Cardiac muscle cell (in vitro differentiated cells and primary cell): ENCODE measurements around the gene FOXB2. TPM values are rescaled to one million over a fixed set of nuclear protein-coding genes. Genes with fewer than 3 reads are reported as not detected.
"Not testable (repeated sequence)": the region's sequence is repeated elsewhere in the genome, so short reads cannot be mapped to it uniquely, and the experiment has no call there.

Experiments
- DNase-seq, 2 donors: peaks; one replicate each; pipeline versions ENCODE4 v3.0.0 to v3.0.0-alpha.2; 2010 to 2017; ENCODE audit warnings: low read depth in 1 of 2, low spot score in 1 of 2
- H3K27ac ChIP-seq: fragments of 200-600 bp; sonication (generic); 2 replicates; pipeline ENCODE4 v1.5.1; 2016
- H3K27me3 ChIP-seq: fragments of 200-600 bp; sonication (generic); 2 replicates; pipeline ENCODE4 v1.6.0; 2016; ENCODE audit warnings: control low read depth
- H3K36me3 ChIP-seq: fragments of 200-600 bp; sonication (generic); 2 replicates; pipeline ENCODE4 v1.5.1; 2016; ENCODE audit warnings: control low read depth
- H3K4me1 ChIP-seq: fragments of 200-600 bp; sonication (generic); 2 replicates; pipeline ENCODE4 v1.8.1; 2017; ENCODE audit warnings: low read depth, mild to moderate bottlenecking, mixed run types
- H3K4me3 ChIP-seq: fragments of 200-600 bp; sonication (generic); 2 replicates; pipeline ENCODE4 v1.5.1; 2016; ENCODE audit warnings: mild to moderate bottlenecking
- H3K9me3 ChIP-seq: fragments of 200-600 bp; sonication (generic); 2 replicates; pipeline ENCODE4 v1.5.1; 2017; ENCODE audit warnings: low read depth, mild to moderate bottlenecking, control low read depth
- polyA plus RNA-seq: library from polyadenylated mRNA; unstranded; fragments of >200 nt; fragmentation: Nextera tagmentation; extraction: Ambion mirVana; gene quantifications from 2 replicates; pipeline ENCODE4 v1.2.1, GENCODE V29; 2016
- total RNA-seq: library from RNA; depleted of rRNA; stranded (reverse); fragments of >200 nt; gene quantifications from 2 replicates; pipeline ENCODE4 v1.2.3, GENCODE V29; 2016
- TF ChIP-seq, protein P1 (sequence below): IDR thresholded peaks from 2 replicates; pipeline ENCODE4 v1.5.1; 2012; ENCODE audit warnings: low read depth, mild to moderate bottlenecking, low read length

FOXB2 gene
- total and polyA plus RNA-seq, 2 experiments from 2014 or later: not detected

DNA sequence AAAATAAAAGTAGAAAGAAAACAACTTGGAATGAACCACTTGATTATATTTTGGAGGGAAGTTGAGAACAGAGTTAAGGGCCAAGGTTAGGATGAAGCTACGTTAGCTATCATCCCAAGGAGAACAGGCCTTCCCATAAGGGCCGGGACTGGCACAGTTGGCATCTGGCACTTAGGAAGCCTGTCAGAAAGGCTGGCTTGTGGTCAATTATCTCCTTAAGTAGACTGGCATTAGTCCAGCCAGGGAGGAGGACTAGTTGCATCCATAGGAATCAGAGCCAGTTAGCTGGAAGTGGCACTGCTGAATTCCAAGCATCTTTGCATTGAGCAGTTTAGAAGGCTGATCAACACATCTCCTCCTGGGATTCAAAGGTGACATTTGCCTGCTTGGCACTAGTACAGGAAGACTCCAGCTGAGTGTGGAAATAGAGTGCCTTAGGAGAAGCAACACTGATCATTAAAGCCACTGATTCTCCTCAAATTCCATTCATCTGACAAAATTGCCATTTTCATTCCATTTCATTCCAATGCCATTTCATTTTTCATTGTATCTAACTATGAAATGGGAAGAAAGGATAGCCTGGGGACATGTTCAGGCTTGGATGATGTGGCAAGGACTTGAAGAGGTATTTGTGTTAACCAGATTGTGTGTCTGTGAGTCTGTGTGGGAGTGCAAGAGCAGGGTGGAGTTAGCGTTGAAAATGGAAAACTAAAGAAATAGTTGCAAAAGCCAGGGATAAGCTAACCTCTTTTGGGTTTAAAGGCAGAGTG is 5.5 kb downstream of the FOXB2 start:
- no peak overlapping the region for H3K27ac ChIP-seq
- H3K9me3 ChIP-seq: no peaks in the 10 kb centered on the region
- no peak for DNase-seq
- H3K27me3 ChIP-seq: peaks cover 65% of the 10 kb centered on the region
- H3K36me3 ChIP-seq: no peaks in the 10 kb centered on the region
- H3K4me3 ChIP-seq: no peak overlapping the region
- no peaks in the 10 kb centered on the region for H3K4me1 ChIP-seq
- TF ChIP-seq, protein P1, sequence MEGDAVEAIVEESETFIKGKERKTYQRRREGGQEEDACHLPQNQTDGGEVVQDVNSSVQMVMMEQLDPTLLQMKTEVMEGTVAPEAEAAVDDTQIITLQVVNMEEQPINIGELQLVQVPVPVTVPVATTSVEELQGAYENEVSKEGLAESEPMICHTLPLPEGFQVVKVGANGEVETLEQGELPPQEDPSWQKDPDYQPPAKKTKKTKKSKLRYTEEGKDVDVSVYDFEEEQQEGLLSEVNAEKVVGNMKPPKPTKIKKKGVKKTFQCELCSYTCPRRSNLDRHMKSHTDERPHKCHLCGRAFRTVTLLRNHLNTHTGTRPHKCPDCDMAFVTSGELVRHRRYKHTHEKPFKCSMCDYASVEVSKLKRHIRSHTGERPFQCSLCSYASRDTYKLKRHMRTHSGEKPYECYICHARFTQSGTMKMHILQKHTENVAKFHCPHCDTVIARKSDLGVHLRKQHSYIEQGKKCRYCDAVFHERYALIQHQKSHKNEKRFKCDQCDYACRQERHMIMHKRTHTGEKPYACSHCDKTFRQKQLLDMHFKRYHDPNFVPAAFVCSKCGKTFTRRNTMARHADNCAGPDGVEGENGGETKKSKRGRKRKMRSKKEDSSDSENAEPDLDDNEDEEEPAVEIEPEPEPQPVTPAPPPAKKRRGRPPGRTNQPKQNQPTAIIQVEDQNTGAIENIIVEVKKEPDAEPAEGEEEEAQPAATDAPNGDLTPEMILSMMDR: no peak

DNA sequence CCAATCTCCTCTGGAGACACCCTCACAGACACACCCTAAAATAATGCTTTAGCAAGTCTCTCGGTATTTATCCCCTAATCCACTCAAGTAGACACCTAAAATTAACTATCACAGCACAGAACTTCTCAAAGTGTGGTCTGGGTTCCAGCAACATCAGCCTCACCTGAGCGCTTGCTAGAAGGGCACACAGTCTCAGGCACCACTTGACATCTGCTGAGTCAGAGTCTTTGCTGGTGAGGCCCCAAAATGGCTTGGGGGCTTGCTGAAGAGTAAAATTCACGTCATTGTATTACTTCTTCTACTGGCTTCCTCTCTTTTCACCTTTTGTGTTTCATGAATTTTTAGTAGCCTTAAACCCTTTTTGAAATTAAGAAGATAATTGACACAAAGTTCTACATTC is 9.0 kb downstream of the FOXB2 start:
- Histone ChIP-seq H3K9me3 (no peaks in the 10 kb centered on the region), H3K27me3 (peaks cover 42% of the 10 kb centered on the region), H3K27ac (no peak overlapping the region), H3K4me3 (no peak overlapping the region), H3K36me3 (no peaks in the 10 kb centered on the region), H3K4me1 (no peaks in the 10 kb centered on the region)
- DNase-seq: no peak
- TF ChIP-seq, protein P1: no peak

DNA sequence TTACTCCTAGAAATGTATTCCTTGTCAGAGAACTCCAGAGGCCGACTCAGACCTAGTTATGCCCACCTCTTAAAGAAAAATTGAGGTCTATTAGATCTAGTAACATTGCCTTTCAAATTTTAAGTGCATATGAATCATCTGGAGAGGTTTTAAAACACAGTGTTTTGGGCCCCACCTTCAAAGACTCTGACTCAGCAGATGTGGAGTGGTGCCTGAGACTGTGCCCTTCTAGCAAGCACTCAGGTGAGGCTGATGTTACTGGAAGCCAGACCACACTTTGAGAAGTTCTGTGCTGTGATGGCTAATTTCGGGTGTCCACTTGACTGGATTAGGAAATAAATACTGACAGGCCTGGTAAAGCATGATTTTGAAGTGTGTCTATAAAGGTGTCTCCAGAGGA is 10.6 kb downstream of the FOXB2 start:
- Histone ChIP-seq H3K36me3 (no peaks in the 10 kb centered on the region), H3K27ac (no peak overlapping the region), H3K4me3 (no peak overlapping the region), H3K4me1 (no peaks in the 10 kb centered on the region), H3K27me3 (peaks cover 31% of the 10 kb centered on the region), H3K9me3 (no peaks in the 10 kb centered on the region)
- TF ChIP-seq, protein P1: no peak
- no peak for DNase-seq

DNA sequence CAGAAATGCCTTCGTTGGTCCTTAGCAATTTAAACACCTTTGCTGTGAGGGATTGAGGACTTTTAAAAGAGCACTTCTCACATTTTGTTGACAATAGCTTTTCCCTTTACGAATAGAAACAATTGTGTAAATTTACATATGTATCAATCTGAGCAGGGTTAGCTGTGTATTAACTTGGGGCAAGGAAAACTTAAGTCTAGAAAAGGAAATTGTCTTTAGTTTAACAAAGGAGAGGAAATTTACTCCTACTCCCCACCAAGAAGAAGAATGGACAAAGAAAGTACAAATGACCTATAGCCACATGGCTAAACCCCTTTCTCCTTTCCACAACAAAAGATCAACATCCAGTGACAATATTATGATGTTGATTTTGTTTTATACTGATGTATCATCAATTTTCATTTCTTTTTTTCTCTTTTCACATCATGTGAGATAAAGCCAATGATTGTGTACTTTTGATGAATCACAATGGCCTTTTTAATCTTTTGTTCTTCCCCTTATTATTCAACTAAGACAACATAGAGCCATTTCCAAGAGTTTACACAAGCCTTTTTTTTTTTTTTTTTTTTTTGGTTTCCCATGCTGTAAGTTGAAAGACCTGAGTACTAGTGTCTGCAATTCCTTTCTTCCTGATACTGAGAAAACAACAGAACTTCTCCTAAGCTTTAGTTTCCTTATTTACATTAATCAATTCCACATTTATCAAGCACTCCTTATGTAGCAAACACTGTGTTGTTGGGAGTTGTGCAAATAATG is 19.0 kb downstream of the FOXB2 start:
- TF ChIP-seq, protein P1: no peak
- no peak for DNase-seq
- Histone ChIP-seq H3K9me3 (no peaks in the 10 kb centered on the region), H3K27me3 (peaks cover 5% of the 10 kb centered on the region), H3K36me3 (no peaks in the 10 kb centered on the region), H3K4me1 (no peaks in the 10 kb centered on the region), H3K27ac (no peak overlapping the region), H3K4me3 (no peak overlapping the region)

DNA sequence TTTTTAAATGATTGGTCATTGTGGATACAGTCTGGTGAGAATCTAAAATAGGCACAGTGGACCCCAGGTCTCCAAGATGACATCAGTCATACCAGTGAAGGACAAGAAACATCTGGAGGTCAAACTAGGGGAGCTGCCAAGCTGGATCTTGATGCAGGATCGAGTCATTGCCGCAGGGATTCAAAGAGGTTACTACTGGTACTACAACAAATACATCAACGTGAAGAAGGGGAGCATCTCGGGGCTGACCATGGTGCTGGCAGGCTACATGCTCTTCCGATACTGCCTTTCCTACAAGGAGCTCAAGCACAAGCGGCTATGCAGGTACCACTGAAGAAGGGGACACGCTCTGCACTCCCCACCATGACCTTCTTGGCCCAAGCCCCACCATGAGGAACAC is 20.9 kb downstream of the FOXB2 start:
- DNase-seq: no peak
- no peaks in the 10 kb centered on the region for H3K4me1 ChIP-seq
- no peaks in the 10 kb centered on the region for H3K27me3 ChIP-seq
- no peak overlapping the region for H3K4me3 ChIP-seq
- H3K27ac ChIP-seq: no peak overlapping the region
- H3K36me3 ChIP-seq: no peaks in the 10 kb centered on the region
- H3K9me3 ChIP-seq: no peaks in the 10 kb centered on the region
- TF ChIP-seq, protein P1: no peak

DNA sequence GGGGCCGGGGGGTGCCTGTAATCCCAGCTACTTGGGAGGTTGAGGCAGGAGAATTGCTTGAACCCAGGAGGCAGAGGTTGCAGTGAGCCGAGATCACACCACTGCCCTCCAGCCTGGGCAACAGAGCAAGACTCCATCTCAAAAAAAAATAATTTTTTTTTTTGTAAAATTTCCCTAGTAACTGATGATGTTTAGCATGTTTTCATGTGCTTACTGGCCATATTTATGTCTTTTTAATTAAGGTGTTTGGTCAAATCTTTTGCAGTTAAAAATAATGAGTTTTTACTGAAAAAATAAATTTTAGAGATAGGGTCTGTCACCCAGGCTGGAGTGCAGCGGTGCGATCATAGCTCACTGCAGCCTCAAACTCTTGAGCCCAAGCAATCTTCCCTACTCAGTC is 24.3 kb downstream of the FOXB2 start:
- H3K4me3 ChIP-seq, DNase-seq, H3K27me3 ChIP-seq: not testable (repeated sequence)

DNA sequence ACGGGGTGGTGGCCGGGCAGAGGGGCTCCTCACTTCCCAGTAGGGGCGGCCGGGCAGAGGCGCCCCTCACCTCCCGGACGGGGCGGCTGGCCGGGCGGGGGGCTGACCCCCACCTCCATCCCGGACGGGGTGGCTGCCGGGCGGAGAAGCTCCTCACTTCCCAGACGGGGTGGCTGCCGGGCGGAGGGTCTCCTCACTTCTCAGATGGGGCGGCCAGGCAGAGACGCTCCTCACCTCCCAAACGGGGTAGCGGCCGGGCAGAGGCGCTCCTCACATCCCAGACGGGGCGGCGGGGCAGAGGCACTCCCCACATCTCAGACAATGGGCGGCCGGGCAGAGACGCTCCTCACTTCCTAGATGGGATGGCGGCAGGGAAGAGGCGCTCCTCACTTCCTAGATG is 41.2 kb downstream of the FOXB2 start:
- H3K27me3 ChIP-seq, H3K36me3 ChIP-seq, H3K4me1 ChIP-seq, DNase-seq, H3K4me3 ChIP-seq, H3K9me3 ChIP-seq, H3K27ac ChIP-seq: not testable (repeated sequence)

More for the DNA sequence above, 24.3 kb downstream of the FOXB2 start:
- not testable (repeated sequence) for H3K4me1 ChIP-seq, H3K27ac ChIP-seq, H3K9me3 ChIP-seq, H3K36me3 ChIP-seq
